ENCODE results near the gene PIGC.

DNA sequence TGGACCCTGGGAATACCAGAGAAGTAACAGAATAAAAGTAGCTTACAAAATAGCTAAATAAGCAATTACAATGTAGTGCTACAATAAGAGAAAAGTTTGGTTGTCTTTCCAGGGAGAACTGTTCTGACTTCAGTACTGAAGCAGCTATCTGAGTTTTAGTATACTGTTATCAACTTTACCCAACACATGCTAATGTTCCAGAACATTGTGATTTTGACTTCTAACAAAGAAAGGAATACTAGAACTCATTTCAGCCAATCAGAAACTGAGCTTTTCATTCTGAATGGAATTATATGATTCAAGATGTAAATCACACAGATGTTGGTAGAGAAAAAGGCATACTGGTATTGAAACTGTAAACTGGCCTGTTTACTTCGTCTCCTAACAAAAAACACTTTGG lies 23.5 kb downstream of the PIGC start, which contains the start of gene C1orf105:
- no peak for TF ChIP-seq YY1 (IDR thresholded peaks at IDR 0.05; ENCODE audit: low read depth, low read length)
- no peak for TF ChIP-seq SUZ12 (IDR thresholded peaks at IDR 0.05; ENCODE audit: unreplicated experiment)
- TF ChIP-seq POLR2AphosphoS5 (IDR thresholded peaks at IDR 0.05; ENCODE audit: low read length): no peak
- TF ChIP-seq, protein P1, sequence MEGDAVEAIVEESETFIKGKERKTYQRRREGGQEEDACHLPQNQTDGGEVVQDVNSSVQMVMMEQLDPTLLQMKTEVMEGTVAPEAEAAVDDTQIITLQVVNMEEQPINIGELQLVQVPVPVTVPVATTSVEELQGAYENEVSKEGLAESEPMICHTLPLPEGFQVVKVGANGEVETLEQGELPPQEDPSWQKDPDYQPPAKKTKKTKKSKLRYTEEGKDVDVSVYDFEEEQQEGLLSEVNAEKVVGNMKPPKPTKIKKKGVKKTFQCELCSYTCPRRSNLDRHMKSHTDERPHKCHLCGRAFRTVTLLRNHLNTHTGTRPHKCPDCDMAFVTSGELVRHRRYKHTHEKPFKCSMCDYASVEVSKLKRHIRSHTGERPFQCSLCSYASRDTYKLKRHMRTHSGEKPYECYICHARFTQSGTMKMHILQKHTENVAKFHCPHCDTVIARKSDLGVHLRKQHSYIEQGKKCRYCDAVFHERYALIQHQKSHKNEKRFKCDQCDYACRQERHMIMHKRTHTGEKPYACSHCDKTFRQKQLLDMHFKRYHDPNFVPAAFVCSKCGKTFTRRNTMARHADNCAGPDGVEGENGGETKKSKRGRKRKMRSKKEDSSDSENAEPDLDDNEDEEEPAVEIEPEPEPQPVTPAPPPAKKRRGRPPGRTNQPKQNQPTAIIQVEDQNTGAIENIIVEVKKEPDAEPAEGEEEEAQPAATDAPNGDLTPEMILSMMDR (IDR thresholded peaks at IDR 0.05 in 2 of 3, conservative IDR thresholded peaks at IDR 0.05 in 1 of 3; ENCODE audit: control insufficient read depth in 2 of 3, extremely low read depth in 1 of 3, insufficient read depth in 1 of 3, low read depth in 3 of 3, low read length in 3 of 3): no peak
- TF ChIP-seq JUNB (IDR thresholded peaks at IDR 0.05): no peak
- no peak for TF ChIP-seq CHD2 (IDR thresholded peaks at IDR 0.05; ENCODE audit: borderline replicate concordance, low read depth, low read length)
- TF ChIP-seq RAD51 (IDR thresholded peaks at IDR 0.05): no peak

All from GM12878 (cell line).